Left kidney (tissue), 2 donors: ENCODE measurements around the gene B3GNT7. TPM values are rescaled to one million over a fixed set of nuclear protein-coding genes. Genes with fewer than 3 reads are reported as not detected.

Source experiments
- DNase-seq: peaks from one replicate; pipeline ENCODE4 v3.0.0-alpha.2; 2013
- polyA plus RNA-seq: library from polyadenylated mRNA; unstranded; fragments of 120-200 nt; gene quantifications from one replicate; pipeline ENCODE4 v1.2.1, GENCODE V29; 2013; ENCODE audit not compliant: insufficient read length

The B3GNT7 gene
- polyA plus RNA-seq, 1 donor: 3.1 TPM

- no peak for DNase-seq
Observed at GRCh38 chr2:231384109-231384435, 11.4 kb upstream of the B3GNT7 start.

GRCh38 chr2:231384970-231385369, 10.5 kb upstream of the B3GNT7 start:
- DNase-seq: no peak

GRCh38 chr2:231385429-231385828, 10.1 kb upstream of the B3GNT7 start:
- no peak for DNase-seq

- DNase-seq: no peak
Observed at GRCh38 chr2:231386446-231386845, 9.1 kb upstream of the B3GNT7 start.

GRCh38 chr2:231387904-231388724, 7.4 kb upstream of the B3GNT7 start:
- no peak for DNase-seq

- DNase-seq: no peak
Observed at GRCh38 chr2:231388725-231389346, 6.7 kb upstream of the B3GNT7 start.

GRCh38 chr2:231390667-231391066, 4.8 kb upstream of the B3GNT7 start:
- DNase-seq: no peak

- no peak for DNase-seq
Observed at GRCh38 chr2:231391981-231392380, 3.5 kb upstream of the B3GNT7 start.

- DNase-seq: no peak
Observed at GRCh38 chr2:231392431-231393148, 2.9 kb upstream of the B3GNT7 start.

- DNase-seq: no peak
Observed at GRCh38 chr2:231393149-231394131, 2.1 kb upstream of the B3GNT7 start.

- no peak for DNase-seq
Observed at GRCh38 chr2:231394211-231395141, 1.0 kb upstream of the B3GNT7 start.

GRCh38 chr2:231396058-231396821, 730 bp downstream of the B3GNT7 start:
- DNase-seq: no peak

- no peak for DNase-seq
Observed at GRCh38 chr2:231397011-231397927, 1.8 kb downstream of the B3GNT7 start.

GRCh38 chr2:231397928-231398294, 2.4 kb downstream of the B3GNT7 start:
- DNase-seq: no peak

- DNase-seq: no peak
Observed at GRCh38 chr2:231398585-231398984, 3.1 kb downstream of the B3GNT7 start.

- no peak for DNase-seq
Observed at GRCh38 chr2:231399046-231399852, 3.7 kb downstream of the B3GNT7 start.

GRCh38 chr2:231399853-231400680, 4.6 kb downstream of the B3GNT7 start:
- DNase-seq: no peak
